B cell (primary cell): ENCODE data around the gene HDLBP. TPM values are rescaled to one million over a fixed set of nuclear protein-coding genes. Genes with fewer than 3 reads are reported as not detected.

Experiments used
- ATAC-seq: fragments of 200-7000 bp; cut with Tn5 transposase; one replicate; pipeline ENCODE4 v1.10.0; 2021; ENCODE audit warnings: low read depth, mild to moderate bottlenecking, moderate number of reproducible peaks, moderate library complexity
- CTCF ChIA-PET: fragments of 350-600 bp; sonication (Branson Sonifier 250); formaldehyde crosslinking; loops from one replicate; lab custom pipeline; 2021; ENCODE audit warnings: antibody characterized with exemption, inconsistent platforms; lab: Charles Lee
- POLR2A ChIA-PET: fragments of 350-600 bp; sonication (Branson Sonifier 250); formaldehyde crosslinking; loops from one replicate; lab custom pipeline; 2021; ENCODE audit warnings: antibody characterized with exemption; lab: Charles Lee
- DNase-seq: peaks from one replicate; pipeline ENCODE4 v3.0.0; 2013
- H2AFZ ChIP-seq: 2 replicates; pipeline ENCODE4 v1.6.1; 2012; ENCODE audit warnings: mild to moderate bottlenecking, low read depth, low read length; ENCODE audit not compliant: insufficient read depth, poor library complexity, severe bottlenecking
- H3K27ac ChIP-seq, 2 donors: 1 replicate in 1 of 2; 2 replicates in 1 of 2; pipeline ENCODE4 v1.5.1; 2012 to 2013; ENCODE audit warnings: low read length in 2 of 2, mild to moderate bottlenecking in 2 of 2, moderate library complexity in 1 of 2
- H3K27me3 ChIP-seq, 4 experiments: fragments of 200-600 bp in 1 of 4; sonication (generic) in 1 of 4; replicated peaks in 1 of 4; 1 replicate in 2 of 4; 2 replicates in 2 of 4; pipeline versions ENCODE4 v1.6.1 to v1.7.0; 2013 to 2016; ENCODE audit warnings: low read length in 3 of 4, mild to moderate bottlenecking in 2 of 4, mixed read lengths in 1 of 4, moderate library complexity in 1 of 4; ENCODE audit not compliant: insufficient read depth in 4 of 4, control insufficient read depth in 3 of 4; ENCODE audit errors: control extremely low read depth in 1 of 4
- H3K36me3 ChIP-seq, 2 experiments: replicated peaks in 1 of 2; 1 replicate in 1 of 2; 2 replicates in 1 of 2; pipeline versions ENCODE4 v1.6.1 to v1.7.1; 2013; ENCODE audit warnings: low read length in 1 of 2; ENCODE audit not compliant: insufficient read depth in 2 of 2, control insufficient read depth in 1 of 2; ENCODE audit errors: control extremely low read depth in 1 of 2, extremely low read depth in 1 of 2
- H3K4me1 ChIP-seq, 2 donors: fragments of 200-600 bp in 1 of 2; sonication (generic) in 1 of 2; 1 replicate in 1 of 2; 2 replicates in 1 of 2; pipeline versions ENCODE4 v1.5.1 to v1.6.1; 2013 to 2017; ENCODE audit warnings: low read length in 2 of 2; ENCODE audit not compliant: control insufficient read depth in 2 of 2, insufficient read depth in 2 of 2
- H3K4me2 ChIP-seq: replicated peaks from 2 replicates; pipeline ENCODE3; 2012; ENCODE audit warnings: mild to moderate bottlenecking, low read depth, low read length; ENCODE audit not compliant: poor library complexity, severe bottlenecking
- H3K4me3 ChIP-seq, 5 experiments: fragments of 200-600 bp in 1 of 5; sonication (generic) in 1 of 5; 1 replicate in 3 of 5; 2 replicates in 2 of 5; pipeline versions ENCODE4 v1.5.1 to v1.7.0; 2011 to 2016; ENCODE audit warnings: low read length in 4 of 5, mild to moderate bottlenecking in 4 of 5, low read depth in 2 of 5, control low read depth in 1 of 5, moderate library complexity in 1 of 5; ENCODE audit not compliant: insufficient read depth in 1 of 5; ENCODE audit errors: control extremely low read depth in 1 of 5, extremely low read depth in 1 of 5
- H3K79me2 ChIP-seq: fragments of 200-600 bp; sonication (generic); one replicate; pipeline ENCODE4 v1.6.0; 2016; ENCODE audit warnings: low read length; ENCODE audit not compliant: control insufficient read depth, insufficient read depth
- H3K9ac ChIP-seq: fragments of 200-600 bp; sonication (generic); 2 replicates; pipeline ENCODE4 v1.6.1; 2017; ENCODE audit warnings: mild to moderate bottlenecking, low read length, moderate library complexity
- H3K9me3 ChIP-seq, 3 donors: one replicate each; pipeline versions ENCODE4 v1.6.1 to v1.7.1; 2013; ENCODE audit warnings: low read length in 2 of 3; ENCODE audit not compliant: control insufficient read depth in 2 of 3, insufficient read depth in 1 of 3; ENCODE audit errors: control extremely low read depth in 1 of 3
- H4K20me1 ChIP-seq: 2 replicates; pipeline ENCODE4 v1.6.0; 2012; ENCODE audit warnings: mild to moderate bottlenecking, low read length; ENCODE audit not compliant: insufficient read depth, control insufficient read depth, poor library complexity, severe bottlenecking
- H3K27ac Mint-ChIP-seq: one replicate; pipeline ENCODE4 v1.8.0; 2021; ENCODE audit warnings: mixed read lengths
- H3K27me3 Mint-ChIP-seq: one replicate; pipeline ENCODE4 v1.8.0; 2021; ENCODE audit warnings: mixed read lengths
- H3K4me1 Mint-ChIP-seq: one replicate; pipeline ENCODE4 v1.8.0; 2021; ENCODE audit warnings: mixed read lengths
- H3K4me3 Mint-ChIP-seq: one replicate; pipeline ENCODE4 v1.8.0; 2021; ENCODE audit warnings: mixed read lengths
- H3K9me3 Mint-ChIP-seq: one replicate; pipeline ENCODE4 v1.8.0; 2022; ENCODE audit warnings: mixed read lengths; ENCODE audit not compliant: insufficient read depth
- CTCF ChIP-seq: fragments of 200-600 bp; IDR thresholded peaks from one replicate; pipeline ENCODE4 v1.8.0; 2022; ENCODE audit warnings: antibody characterized with exemption, mild to moderate bottlenecking
- EZH2 ChIP-seq: IDR thresholded peaks from 2 replicates; pipeline ENCODE4 v1.6.1; 2012; ENCODE audit warnings: borderline replicate concordance, low read depth, mild to moderate bottlenecking, moderate library complexity, low read length; ENCODE audit not compliant: insufficient read depth, poor library complexity, severe bottlenecking
- WGBS: methylation state at CpG from one replicate; pipeline ENCODE4 v1.1.5; 2013; ENCODE audit warnings: missing lambda C conversion rate; ENCODE audit not compliant: insufficient coverage; 5-methylcytosine and 5-hydroxymethylcytosine counted together
- intact Hi-C: fragments of 100-400 bp; cut with micrococcal nuclease; formaldehyde crosslinking; loops from one replicate; pipeline ENCODE4 v1.10.0; 2022
- polyA plus RNA-seq: library from polyadenylated mRNA; depleted of rRNA; stranded (reverse); fragments of >200 nt; gene quantifications from 2 replicates; pipeline ENCODE4 v1.2.3, GENCODE V29; 2012
- total RNA-seq, 2 donors: library from RNA; stranded (reverse); fragments of 120-200 nt in 1 of 2; gene quantifications; 1 replicate in 1 of 2; 2 replicates in 1 of 2; pipeline versions ENCODE4 v1.2.3 to v1.2.4, GENCODE V29; 2013 to 2022

HDLBP gene
- total and polyA plus RNA-seq, 2 donors (not counting 1 experiment from before 2014, with no cell fraction given) = 55.1 to 127 TPM

- Mint-ChIP-seq H3K9me3 (no peaks in the 10 kb centered on the region), H3K4me1 (peaks cover 14% of the 10 kb centered on the region), H3K27me3 (no peaks in the 10 kb centered on the region), H3K27ac (peak overlapping the region; percentile 66), H3K4me3 (peak overlapping the region; percentile 82)
- Histone ChIP-seq H4K20me1 (no peaks in the 10 kb centered on the region), H3K27me3 (peaks cover 0 to 1% (median 0%) of the 10 kb centered on the region in 4 experiments), H3K27ac (no peak overlapping the region), H3K9me3 (no peaks in the 10 kb centered on the region), H3K36me3 (no peaks in the 10 kb centered on the region), H3K4me2 (no peak overlapping the region), H3K4me3 (no peak overlapping the region), H3K9ac (no peak overlapping the region), H3K79me2 (no peaks in the 10 kb centered on the region), H2AFZ (no peak overlapping the region), H3K4me1 (peaks cover 10 to 12% of the 10 kb centered on the region in 2 donors)
- ATAC-seq = no peak
- intact Hi-C loops = loop anchor here (5.0 to 10.0 kb wide), 2 partner anchors 64 to 419 kb away; partner anchors contain the start of genes ATG4B, PPP1R7 and THAP4
- ChIA-PET POLR2A (no interaction called here), CTCF (interaction anchor here (0.6 to 1.7 kb wide), 3 partner anchors 138 to 403 kb away, joined by 3 to 4 read pairs (median 4); no protein-coding TSS in a partner anchor)
- peak; percentile 29 for DNase-seq
- TF ChIP-seq EZH2 = no peak
- no peak for TF ChIP-seq CTCF
- 65% methylated on average over 11 of the region's 14 CpGs for WGBS
These were observed 99.2 kb downstream of the HDLBP start for GRCh38 chr2:241216211-241216761.

GRCh38 chr2:241215421-241215820 lies 100.1 kb downstream of the HDLBP start:
- Mint-ChIP-seq H3K9me3 (no peaks in the 10 kb centered on the region), H3K27ac (no peak overlapping the region), H3K4me1 (peaks cover 14% of the 10 kb centered on the region), H3K27me3 (no peaks in the 10 kb centered on the region), H3K4me3 (no peak overlapping the region)
- no peak overlapping the region for H3K4me3 ChIP-seq
- ChIA-PET CTCF (no interaction called here), POLR2A (no interaction called here)
- no peak overlapping the region for H3K9ac ChIP-seq
- H3K79me2 ChIP-seq = no peaks in the 10 kb centered on the region
- H4K20me1 ChIP-seq = no peaks in the 10 kb centered on the region
- H3K9me3 ChIP-seq = no peaks in the 10 kb centered on the region
- ATAC-seq = no peak
- H3K27me3 ChIP-seq = no peaks in the 10 kb centered on the region
- no peak overlapping the region for H2AFZ ChIP-seq
- intact Hi-C loops = loop anchor here (5.0 to 10.0 kb wide), 2 partner anchors 63 to 419 kb away; partner anchors contain the start of genes ATG4B, PPP1R7 and THAP4
- H3K4me2 ChIP-seq = no peak overlapping the region
- TF ChIP-seq EZH2 (no peak), CTCF (no peak)
- DNase-seq = peak; percentile 31
- no peaks in the 10 kb centered on the region for H3K36me3 ChIP-seq
- no peak overlapping the region for H3K27ac ChIP-seq
- H3K4me1 ChIP-seq = peaks cover 10 to 12% of the 10 kb centered on the region in 2 donors
- 57% methylated on average over 9 of the region's 9 CpGs for WGBS
